DOHH2 (cell line): ENCODE measurements around the gene SCD5.

Experiments used
- H3F3A ChIP-seq: fragments of 200-600 bp; sonication (generic), shearing (Covaris generic); 2 replicates; pipeline ENCODE4 v1.6.0; 2016; ENCODE audit warnings: antibody characterized with exemption, mild to moderate bottlenecking; ENCODE audit not compliant: control insufficient read depth, insufficient read depth
- H3K27ac ChIP-seq: fragments of 200-600 bp; sonication (generic); 2 replicates; pipeline ENCODE4 v1.5.1; 2014; ENCODE audit warnings: low read depth, mild to moderate bottlenecking, low read length, moderate library complexity
- H3K27me3 ChIP-seq: fragments of 200-600 bp; sonication (generic); 2 replicates; pipeline ENCODE4 v1.6.1; 2014; ENCODE audit warnings: mild to moderate bottlenecking, low read length, mixed read lengths; ENCODE audit not compliant: control insufficient read depth
- H3K36me3 ChIP-seq: fragments of 200-600 bp; sonication (generic); 2 replicates; pipeline ENCODE4 v1.6.1; 2014; ENCODE audit warnings: mild to moderate bottlenecking, low read length, moderate library complexity, mixed read lengths; ENCODE audit not compliant: control insufficient read depth
- H3K4me1 ChIP-seq: fragments of 200-600 bp; sonication (generic); 2 replicates; pipeline ENCODE4 v1.6.1; 2014; ENCODE audit warnings: mild to moderate bottlenecking, low read length, mixed read lengths; ENCODE audit not compliant: control insufficient read depth
- H3K4me2 ChIP-seq: fragments of 200-600 bp; sonication (generic); 2 replicates; pipeline ENCODE4 v1.6.0; 2014; ENCODE audit warnings: mild to moderate bottlenecking, low read length, moderate library complexity
- H3K4me3 ChIP-seq: fragments of 200-600 bp; sonication (generic); 2 replicates; pipeline ENCODE4 v1.5.1; 2014; ENCODE audit warnings: mild to moderate bottlenecking, low read length, mixed read lengths
- H3K79me2 ChIP-seq: fragments of 200-600 bp; sonication (generic); 2 replicates; pipeline ENCODE4 v1.6.1; 2014; ENCODE audit warnings: mild to moderate bottlenecking, low read length, mixed read lengths; ENCODE audit not compliant: control insufficient read depth
- H3K9me2 ChIP-seq: fragments of 200-600 bp; sonication (generic); replicated peaks from 2 replicates; pipeline ENCODE4 v1.6.1; 2014; ENCODE audit warnings: mild to moderate bottlenecking, low read length, mixed read lengths; ENCODE audit not compliant: control insufficient read depth
- H3K9me3 ChIP-seq: fragments of 200-600 bp; sonication (generic); 2 replicates; pipeline ENCODE4 v1.6.1; 2014; ENCODE audit warnings: antibody characterized with exemption, low read length, mixed read lengths; ENCODE audit not compliant: control insufficient read depth, insufficient read depth
- H4K20me1 ChIP-seq: fragments of 200-600 bp; sonication (generic); 2 replicates; pipeline ENCODE4 v1.6.0; 2014; ENCODE audit warnings: low read depth, mild to moderate bottlenecking, antibody characterized with exemption, low read length, moderate library complexity; ENCODE audit not compliant: control insufficient read depth, insufficient read depth
- EZH2phosphoT487 ChIP-seq: fragments of 200-600 bp; sonication (generic); IDR thresholded peaks from 2 replicates; pipeline ENCODE4 v1.6.1; 2017; ENCODE audit warnings: borderline replicate concordance, mild to moderate bottlenecking, antibody characterized with exemption, low read length, moderate library complexity, mixed read lengths
- TF ChIP-seq, protein P1 (sequence below): fragments of 200-600 bp; sonication (generic); IDR thresholded peaks from one replicate; pipeline ENCODE4 v1.5.1; 2014; ENCODE audit warnings: antibody characterized with exemption, mild to moderate bottlenecking, low read depth, low read length; ENCODE audit not compliant: poor library complexity, severe bottlenecking

The SCD5 gene

DNA sequence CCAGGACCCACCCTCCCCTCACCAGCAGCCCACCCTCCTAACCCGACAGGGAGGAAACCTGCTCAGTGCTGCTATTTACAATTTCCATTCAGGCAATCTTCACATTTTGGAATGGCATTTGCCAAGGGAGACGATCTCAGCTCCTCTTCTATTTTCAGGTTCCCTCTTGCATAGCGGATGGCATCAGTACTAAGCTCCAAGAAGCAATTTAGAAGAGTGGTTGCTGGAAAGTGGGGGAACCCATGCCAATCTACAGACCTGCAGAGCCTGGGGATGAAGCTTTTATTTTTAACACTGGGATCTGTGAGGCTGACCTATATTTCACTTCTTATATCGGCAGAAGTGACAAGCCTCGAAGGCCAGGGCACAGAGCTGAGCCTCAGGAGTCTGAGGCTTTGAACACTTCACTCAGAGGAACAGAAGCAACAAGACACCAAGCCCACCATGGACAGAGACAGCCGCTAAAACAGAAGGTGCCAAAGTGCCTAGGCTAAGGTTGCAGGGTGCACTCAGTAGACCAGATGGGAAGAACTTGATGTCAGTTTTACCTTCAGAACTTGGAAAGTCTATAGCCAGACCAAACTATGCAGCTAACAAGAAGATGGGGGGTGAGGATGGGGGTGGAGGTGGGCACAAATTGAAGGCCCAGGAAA lies 44.0 kb downstream of the SCD5 start:
- Histone ChIP-seq H3K9me2 (no peaks in the 10 kb centered on the region), H3K4me2 (no peak overlapping the region), H4K20me1 (peaks cover 4% of the 10 kb centered on the region; the same call in 1 of the 2 replicates), H3K36me3 (no peaks in the 10 kb centered on the region), H3K4me1 (peaks cover 28% of the 10 kb centered on the region; the same call in 1 of the 2 replicates), H3K27me3 (no peaks in the 10 kb centered on the region), H3K79me2 (peaks cover 3% of the 10 kb centered on the region), H3K4me3 (no peak overlapping the region), H3F3A (no peaks in the 10 kb centered on the region), H3K9me3 (no peaks in the 10 kb centered on the region), H3K27ac (no peak overlapping the region)
- TF ChIP-seq, protein P1, sequence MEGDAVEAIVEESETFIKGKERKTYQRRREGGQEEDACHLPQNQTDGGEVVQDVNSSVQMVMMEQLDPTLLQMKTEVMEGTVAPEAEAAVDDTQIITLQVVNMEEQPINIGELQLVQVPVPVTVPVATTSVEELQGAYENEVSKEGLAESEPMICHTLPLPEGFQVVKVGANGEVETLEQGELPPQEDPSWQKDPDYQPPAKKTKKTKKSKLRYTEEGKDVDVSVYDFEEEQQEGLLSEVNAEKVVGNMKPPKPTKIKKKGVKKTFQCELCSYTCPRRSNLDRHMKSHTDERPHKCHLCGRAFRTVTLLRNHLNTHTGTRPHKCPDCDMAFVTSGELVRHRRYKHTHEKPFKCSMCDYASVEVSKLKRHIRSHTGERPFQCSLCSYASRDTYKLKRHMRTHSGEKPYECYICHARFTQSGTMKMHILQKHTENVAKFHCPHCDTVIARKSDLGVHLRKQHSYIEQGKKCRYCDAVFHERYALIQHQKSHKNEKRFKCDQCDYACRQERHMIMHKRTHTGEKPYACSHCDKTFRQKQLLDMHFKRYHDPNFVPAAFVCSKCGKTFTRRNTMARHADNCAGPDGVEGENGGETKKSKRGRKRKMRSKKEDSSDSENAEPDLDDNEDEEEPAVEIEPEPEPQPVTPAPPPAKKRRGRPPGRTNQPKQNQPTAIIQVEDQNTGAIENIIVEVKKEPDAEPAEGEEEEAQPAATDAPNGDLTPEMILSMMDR = no peak
- TF ChIP-seq EZH2phosphoT487 = no peak

DNA sequence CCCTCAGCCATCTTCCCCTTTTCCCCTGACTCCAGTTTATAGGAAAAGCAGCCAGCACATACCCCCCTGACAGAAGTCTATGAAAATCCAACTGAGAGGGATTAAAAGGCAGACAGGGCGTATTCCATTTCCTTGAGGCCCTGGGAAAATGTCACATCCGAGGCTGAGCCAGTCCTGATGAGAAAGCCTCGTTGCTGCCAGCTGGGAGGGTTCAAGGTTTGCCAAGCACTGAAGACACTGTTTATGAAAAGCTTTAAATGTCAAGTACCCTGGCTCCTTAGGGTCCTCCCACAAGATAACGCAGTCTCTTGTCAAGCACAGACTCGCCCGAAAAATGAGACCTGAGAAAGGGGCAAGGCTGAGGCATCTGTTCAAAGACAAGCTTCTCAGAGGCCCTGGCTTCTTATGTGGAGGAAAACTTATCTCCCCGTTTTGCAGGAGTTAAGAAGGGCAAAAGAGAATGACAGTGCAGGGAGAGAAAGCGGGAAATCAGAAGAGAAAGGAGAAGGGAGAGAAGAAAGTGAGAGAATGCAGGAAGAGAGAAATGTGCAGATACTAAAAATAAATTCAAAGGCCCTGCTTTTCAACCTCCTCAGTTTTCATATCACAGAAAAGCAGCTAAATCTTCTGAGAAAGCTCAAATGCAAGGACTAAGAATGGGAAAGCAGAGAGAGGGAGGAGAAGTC lies 44.7 kb downstream of the SCD5 start:
- no peaks in the 10 kb centered on the region for H3K36me3 ChIP-seq
- H3K4me3 ChIP-seq = no peak overlapping the region
- no peak overlapping the region for H3K27ac ChIP-seq
- TF ChIP-seq, protein P1 = no peak
- no peak for TF ChIP-seq EZH2phosphoT487
- peaks cover 3% of the 10 kb centered on the region for H3K79me2 ChIP-seq
- H3K9me3 ChIP-seq = no peaks in the 10 kb centered on the region
- H3K4me2 ChIP-seq = no peak overlapping the region
- H3K9me2 ChIP-seq = no peaks in the 10 kb centered on the region
- no peaks in the 10 kb centered on the region for H3K27me3 ChIP-seq
- peaks cover 28% of the 10 kb centered on the region; the same call in 1 of the 2 replicates for H3K4me1 ChIP-seq
- no peaks in the 10 kb centered on the region for H3F3A ChIP-seq
- H4K20me1 ChIP-seq = peaks cover 4% of the 10 kb centered on the region; the same call in 1 of the 2 replicates

DNA sequence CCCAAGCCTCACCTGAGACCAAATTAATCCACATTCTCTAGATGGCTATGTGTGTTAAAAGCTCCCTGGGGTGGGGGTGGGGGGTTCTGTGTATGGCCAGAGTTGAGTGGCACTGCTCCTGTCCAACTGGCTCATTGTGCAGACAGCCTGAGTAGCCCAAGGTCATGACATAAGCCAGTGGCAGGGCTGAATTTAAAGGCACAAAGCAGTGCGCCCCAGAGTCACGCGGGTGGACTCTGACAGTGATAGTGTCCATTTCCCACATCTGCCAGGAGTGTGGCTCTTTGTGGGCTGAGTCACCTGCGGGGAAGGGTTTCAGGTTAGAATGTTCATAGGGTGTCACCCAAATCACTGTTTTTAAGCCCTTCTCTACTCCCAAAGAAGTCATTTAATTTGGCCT lies 45.4 kb downstream of the SCD5 start:
- Histone ChIP-seq H3K36me3 (no peaks in the 10 kb centered on the region), H3K4me2 (no peak overlapping the region), H3K27ac (no peak overlapping the region)

More for the DNA sequence above, 45.4 kb downstream of the SCD5 start:
- no peak for TF ChIP-seq EZH2phosphoT487
- Histone ChIP-seq H3K9me3 (no peaks in the 10 kb centered on the region), H3K79me2 (peaks cover 3% of the 10 kb centered on the region), H3K27me3 (no peaks in the 10 kb centered on the region), H4K20me1 (peaks cover 4% of the 10 kb centered on the region; the same call in 1 of the 2 replicates), H3F3A (no peaks in the 10 kb centered on the region), H3K4me1 (peaks cover 23% of the 10 kb centered on the region; the same call in 1 of the 2 replicates), H3K4me3 (no peak overlapping the region), H3K9me2 (no peaks in the 10 kb centered on the region)
